HG03469 (cell line): Measurements from ENCODE around the gene GOLGA5.
A peak's percentile ranks its signal among the peaks of the same experiment; 100 is the strongest.
"Not testable (repeated sequence)": the region's sequence is repeated elsewhere in the genome, so short reads cannot be mapped to it uniquely, and the experiment has no call there.

Experiments
- ATAC-seq: cut with Tn5 transposase; IDR thresholded peaks from one replicate; pipeline ENCODE4 v1.9.1; 2021; ENCODE audit warnings: mild to moderate bottlenecking, moderate library complexity, moderate number of reproducible peaks; ENCODE audit not compliant: unreplicated experiment

Gene GOLGA5

GRCh38 chr14:92778868-92779565, 15.1 kb upstream of the GOLGA5 start:
- not testable (repeated sequence) for ATAC-seq

- no peak for ATAC-seq
These were observed 13.5 kb upstream of the GOLGA5 start for GRCh38 chr14:92780444-92781232.

DNA sequence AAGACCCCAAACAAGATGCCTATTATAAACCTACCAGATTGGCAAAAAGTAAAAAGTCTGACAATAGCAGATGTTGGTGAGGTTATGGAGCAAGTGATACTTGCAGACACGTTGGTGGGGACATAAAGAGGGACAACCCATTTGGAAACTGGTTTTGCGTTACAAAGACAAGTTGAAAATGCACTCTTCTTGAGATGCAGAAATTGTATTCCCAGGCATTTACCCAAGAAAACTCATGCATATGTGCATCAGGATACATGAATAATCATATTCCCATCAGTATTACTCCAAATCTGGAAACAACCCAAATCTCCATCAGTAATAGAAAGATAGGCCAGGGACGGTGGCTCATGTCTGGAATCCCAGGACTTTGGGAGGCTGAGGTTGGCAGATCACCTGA, 12.8 kb upstream of the GOLGA5 start:
- no peak for ATAC-seq

- peak; percentile 41 for ATAC-seq
These were observed 10.2 kb upstream of the GOLGA5 start for GRCh38 chr14:92783813-92784431.

- ATAC-seq, result no peak
These were observed 8.3 kb upstream of the GOLGA5 start for GRCh38 chr14:92785667-92786426.

GRCh38 chr14:92786427-92786756, 7.7 kb upstream of the GOLGA5 start:
- no peak for ATAC-seq

DNA sequence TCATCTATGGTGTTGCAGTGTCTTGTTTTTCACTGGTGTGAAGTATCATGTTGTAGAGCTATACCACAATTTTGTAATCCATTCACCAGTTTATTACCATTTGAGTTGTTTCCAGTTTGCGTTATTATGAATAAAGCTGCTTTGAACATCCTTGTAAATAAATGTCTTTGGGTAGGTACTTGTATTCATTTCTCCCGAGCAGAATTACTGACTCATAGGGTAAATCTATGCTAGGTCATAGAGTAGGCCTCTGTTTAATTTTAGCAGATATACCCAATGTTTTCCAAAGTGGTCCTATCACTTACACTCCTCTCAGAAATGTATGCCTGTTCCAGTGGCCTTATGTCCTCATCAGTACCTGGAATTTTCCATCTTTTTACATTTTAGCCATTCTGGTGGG, 6.6 kb upstream of the GOLGA5 start:
- no peak for ATAC-seq

GRCh38 chr14:92789457-92790089, 4.5 kb upstream of the GOLGA5 start:
- ATAC-seq, result no peak

- ATAC-seq, result no peak
These were observed 1.2 kb upstream of the GOLGA5 start for GRCh38 chr14:92792885-92793284.

DNA sequence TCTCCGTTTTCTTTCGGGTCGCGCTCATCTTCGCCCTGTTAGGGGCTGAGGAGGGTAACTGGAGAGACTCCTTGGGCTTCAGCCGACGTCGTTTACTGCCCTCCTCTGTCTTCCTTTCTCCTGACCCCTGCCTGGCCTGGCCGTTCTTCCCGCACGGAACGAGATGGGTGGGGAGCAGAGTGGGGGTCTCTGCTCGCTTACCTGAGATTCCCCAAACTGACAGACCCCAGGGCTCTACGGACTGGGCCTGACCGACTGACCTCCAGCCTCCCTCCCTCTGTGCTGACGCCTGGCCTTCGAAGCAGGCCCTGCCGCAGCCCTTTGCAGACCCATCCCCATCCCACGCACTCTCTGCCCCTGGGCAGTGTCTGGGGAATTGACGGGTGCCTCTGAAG, 439 bp downstream of the GOLGA5 start:
- no peak for ATAC-seq

DNA sequence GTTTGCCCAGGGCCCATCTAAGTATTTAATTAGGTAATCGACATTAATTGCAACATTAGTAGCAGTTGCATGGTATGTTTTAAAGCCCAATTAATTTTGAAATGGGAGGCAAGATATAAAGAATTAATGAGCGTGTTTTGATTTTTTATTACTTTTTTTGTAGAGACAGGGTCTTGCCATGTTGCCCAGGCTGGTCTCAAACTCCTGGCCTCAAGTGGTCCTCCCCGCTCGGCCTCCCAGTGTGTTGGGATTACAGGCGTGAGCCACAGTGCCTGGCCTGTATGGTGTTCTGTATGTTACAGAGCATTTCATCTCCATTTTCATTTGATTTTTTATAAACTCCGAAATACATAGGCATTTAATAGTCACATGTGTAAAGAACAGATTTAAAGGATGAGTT, 856 bp downstream of the GOLGA5 start:
- ATAC-seq, result no peak

DNA sequence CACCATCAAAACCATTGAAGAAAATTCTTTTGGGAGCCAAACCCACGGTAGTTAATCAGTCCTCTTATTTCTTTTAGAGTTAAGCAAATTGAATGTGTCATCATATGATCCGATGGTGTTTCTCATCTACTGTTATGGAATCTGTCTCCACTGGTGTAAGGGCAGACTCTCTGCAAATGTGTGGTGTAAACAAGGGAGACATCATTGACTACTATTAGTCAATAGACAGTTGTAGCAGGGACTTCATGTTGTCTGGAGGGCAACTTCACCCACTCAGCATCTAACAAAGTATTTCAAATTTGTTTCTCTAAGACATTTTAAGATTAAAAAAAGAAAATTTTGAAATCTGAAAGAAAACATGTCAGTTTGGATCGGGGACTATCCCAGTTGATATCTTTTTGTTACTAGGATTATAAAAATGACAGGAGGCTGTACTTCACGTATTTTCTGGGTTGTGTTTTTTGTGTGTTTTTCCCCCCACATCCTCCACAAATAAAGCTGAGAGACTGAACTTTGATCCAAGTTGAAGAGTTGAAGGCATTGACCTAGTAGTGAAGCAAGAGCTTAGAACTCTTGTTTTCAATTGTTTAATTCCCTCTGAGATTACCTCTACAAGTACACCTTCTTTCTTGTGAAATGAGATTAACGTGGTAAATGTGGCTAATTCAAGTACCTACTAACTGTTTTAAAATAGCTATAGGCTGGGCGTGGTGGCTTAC, 4.0 kb downstream of the GOLGA5 start:
- ATAC-seq, result no peak

DNA sequence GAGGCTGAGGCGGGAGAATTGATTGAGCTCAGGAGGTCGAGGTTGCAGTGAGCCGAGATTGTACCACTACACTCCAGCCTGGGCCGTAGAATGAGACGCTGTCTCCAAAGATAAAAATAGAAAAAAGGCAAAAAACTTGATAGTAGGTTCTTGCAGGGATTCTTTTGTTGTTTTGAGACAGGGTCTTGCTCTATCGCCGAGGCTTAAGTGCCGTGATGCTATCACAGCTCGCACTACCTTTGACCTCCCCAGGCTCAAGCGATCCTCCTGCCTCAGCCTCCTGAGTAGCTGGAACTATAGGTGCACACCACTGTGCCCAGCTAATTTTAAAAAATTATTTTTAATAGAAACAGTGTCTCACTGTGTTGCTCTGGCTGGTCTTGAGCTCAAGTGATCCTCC, 4.7 kb downstream of the GOLGA5 start:
- ATAC-seq, result no peak

- ATAC-seq, result no peak
These were observed 5.9 kb downstream of the GOLGA5 start for GRCh38 chr14:92800012-92800411.

- no peak for ATAC-seq
These were observed 6.4 kb downstream of the GOLGA5 start for GRCh38 chr14:92800525-92800924.

DNA sequence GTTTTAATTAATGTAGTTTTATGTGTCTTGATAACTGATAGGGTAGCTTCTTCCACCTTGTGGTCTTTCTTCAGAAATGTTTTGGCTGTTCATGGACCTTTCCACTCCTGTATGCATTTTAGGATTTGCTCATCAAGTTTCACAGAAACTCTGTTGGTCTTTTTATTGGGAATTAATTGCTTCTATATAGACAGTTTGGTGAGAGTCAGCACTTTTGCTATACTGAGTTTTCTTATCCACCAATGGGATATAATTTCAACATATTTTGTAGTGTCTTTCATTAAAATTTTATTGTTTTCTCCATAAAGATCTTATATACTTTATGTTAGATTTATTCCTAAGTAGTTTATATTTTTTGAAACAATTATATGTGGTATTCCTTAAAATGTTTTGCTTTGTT, 7.8 kb downstream of the GOLGA5 start:
- no peak for ATAC-seq

DNA sequence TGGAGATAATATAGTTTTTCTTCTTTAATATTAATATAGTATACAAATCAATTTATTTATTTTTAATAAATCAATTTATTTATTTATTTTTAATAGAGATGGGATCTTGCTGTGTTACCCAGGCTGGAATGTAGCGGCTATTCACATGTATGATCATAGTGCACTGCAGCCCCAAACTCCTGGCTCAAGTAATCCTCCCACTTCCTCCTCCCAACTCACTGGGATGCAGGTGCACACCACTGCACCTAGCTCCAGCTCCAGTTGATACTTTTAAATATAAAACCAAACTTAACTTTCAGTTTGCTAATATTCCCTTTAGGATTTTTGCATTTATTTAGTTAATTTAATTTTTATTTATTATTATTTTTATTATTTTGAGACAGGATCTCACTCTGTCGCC, 8.6 kb downstream of the GOLGA5 start:
- ATAC-seq, result no peak

GRCh38 chr14:92813201-92813600, 19.1 kb downstream of the GOLGA5 start:
- no peak for ATAC-seq

DNA sequence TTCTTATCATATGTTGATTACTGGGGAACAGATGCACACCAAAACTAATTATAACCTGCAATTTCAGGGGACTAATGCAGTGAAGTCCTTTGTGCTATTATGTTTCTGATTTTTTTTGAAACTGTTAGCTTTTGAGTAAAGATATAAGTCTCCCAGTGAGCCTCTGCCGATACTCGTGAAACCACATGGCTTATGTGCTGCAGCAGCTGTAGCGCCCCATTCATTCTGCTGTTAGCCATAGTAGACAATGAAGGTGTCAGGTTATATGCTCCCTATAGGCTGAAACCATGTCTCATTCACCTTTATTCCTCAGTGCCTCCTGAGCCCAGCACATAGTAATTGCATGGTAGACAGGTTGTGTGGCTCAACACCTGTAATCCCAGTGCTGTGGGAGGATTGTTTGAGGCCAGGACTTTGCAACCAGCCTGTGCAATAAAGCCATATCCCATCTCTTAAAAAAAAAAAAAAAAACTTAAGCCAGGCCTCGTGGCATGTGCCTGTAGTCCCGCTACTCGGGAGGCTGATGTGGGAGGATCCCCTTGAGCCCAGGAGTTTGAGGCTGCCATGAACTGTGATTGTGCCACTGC, 25.0 kb downstream of the GOLGA5 start:
- no peak for ATAC-seq
